Uterus (tissue), 4 donors: ENCODE results near the gene FAM47C. TPM values are rescaled to one million over a fixed set of nuclear protein-coding genes. Genes with fewer than 3 reads are reported as not detected.
"Not testable (repeated sequence)": the region's sequence is repeated elsewhere in the genome, so short reads cannot be mapped to it uniquely, and the experiment has no call there.

Experiments
- DNase-seq, 2 donors: peaks; one replicate each; pipeline ENCODE4 v3.0.0-alpha.2; 2019 to 2020
- H3K27ac ChIP-seq, 2 donors: fragments of 200-600 bp; sonication (generic); 1 replicate in 1 of 2; 2 replicates in 1 of 2; pipeline ENCODE4 v1.5.1; 2016 to 2018
- H3K27me3 ChIP-seq, 2 donors: fragments of 200-600 bp; sonication (generic); one replicate each; pipeline ENCODE4 v1.5.1; 2018 to 2019; ENCODE audit warnings: control low read depth in 1 of 2
- H3K36me3 ChIP-seq, 2 donors: fragments of 200-600 bp; sonication (generic); one replicate each; pipeline ENCODE4 v1.5.1; 2019; ENCODE audit warnings: control low read depth in 1 of 2
- H3K4me1 ChIP-seq, 2 donors: fragments of 200-600 bp; sonication (generic); one replicate each; pipeline ENCODE4 v1.5.1; 2018 to 2019; ENCODE audit warnings: control low read depth in 1 of 2
- H3K4me3 ChIP-seq, 2 donors: fragments of 200-600 bp; sonication (generic); 1 replicate in 1 of 2; 2 replicates in 1 of 2; pipeline ENCODE4 v1.5.1; 2018 to 2019; ENCODE audit warnings: mild to moderate bottlenecking in 1 of 2
- H3K9me3 ChIP-seq, 2 donors: fragments of 200-600 bp; sonication (generic); one replicate each; pipeline ENCODE4 v1.5.1; 2019; ENCODE audit warnings: control low read depth in 1 of 2
- POLR2A ChIP-seq, 2 donors: fragments of 450-650 bp; IDR thresholded peaks; one replicate each; pipeline ENCODE4 v1.6.1; 2016; ENCODE audit warnings: antibody characterized with exemption in 2 of 2, mild to moderate bottlenecking in 1 of 2, moderate library complexity in 1 of 2
- intact Hi-C: fragments of 100-400 bp; cut with DNase I; formaldehyde crosslinking; loops from one replicate; pipeline ENCODE4 v1.15.1; 2023; ENCODE audit warnings: low total_unique reads
- total RNA-seq, 4 donors: library from RNA; depleted of rRNA in 3 of 4; stranded (reverse); fragments of >200 nt in 3 of 4; gene quantifications; one replicate each; pipeline versions ENCODE4 v1.1.0 to v1.2.4, GENCODE V29; 2014 to 2023
- TF ChIP-seq, protein P1 (sequence below), 4 experiments: fragments of 200-600 bp in 2 of 4; fragments of 450-650 bp in 2 of 4; sonication (generic) in 2 of 4; IDR thresholded peaks; one replicate each; pipeline ENCODE4 v1.5.1; 2016 to 2019; ENCODE audit warnings: antibody characterized with exemption in 4 of 4, mild to moderate bottlenecking in 2 of 4, moderate library complexity in 1 of 4
- donor health status: DM: yes; HTN: yes; CAD: no.

The FAM47C gene
- total RNA-seq, 4 donors from 2014 or later = not detected

DNA sequence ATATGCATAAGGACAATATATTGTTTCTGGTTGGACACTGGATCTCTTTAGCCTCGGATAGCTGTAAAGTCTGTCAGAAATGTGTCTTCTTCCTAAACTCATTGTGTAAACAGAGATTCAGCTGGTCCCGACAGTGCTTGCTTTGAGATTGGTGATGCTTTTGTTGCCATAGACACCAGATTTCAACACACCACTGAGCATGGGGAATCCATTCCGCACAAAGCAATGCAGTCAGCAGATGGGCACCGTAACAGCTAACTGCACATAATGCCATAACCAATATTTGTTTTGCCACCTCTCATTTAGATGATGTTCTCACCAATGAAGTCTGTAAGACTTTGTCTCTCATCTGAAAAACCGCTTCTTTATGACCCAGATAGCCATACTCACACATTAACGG, 33.3 kb upstream of the FAM47C start:
- H3K36me3 ChIP-seq = no peaks in the 10 kb centered on the region
- intact Hi-C loops = no loop called here

DNA sequence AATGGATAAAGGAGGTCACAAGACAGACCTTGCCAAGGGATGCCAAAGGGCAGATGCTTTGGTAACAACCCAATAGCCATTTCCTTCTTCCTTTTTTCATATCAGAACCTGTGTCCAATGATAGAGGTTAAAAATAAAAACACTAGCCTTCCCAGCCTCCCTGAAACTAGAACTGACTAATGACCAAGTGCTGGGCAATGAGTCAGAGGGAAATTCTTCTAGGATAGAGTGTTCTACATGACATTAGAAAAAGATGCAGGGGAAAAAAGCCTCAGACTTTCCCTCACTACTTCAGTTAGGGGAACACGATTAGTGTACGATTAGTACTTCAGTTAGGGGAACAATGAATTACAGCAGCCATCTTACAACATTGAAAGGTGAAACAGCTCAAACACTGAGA, 29.3 kb upstream of the FAM47C start:
- H3K9me3 ChIP-seq = no peaks in the 10 kb centered on the region
- H3K36me3 ChIP-seq = no peaks in the 10 kb centered on the region
- TF ChIP-seq, protein P1, sequence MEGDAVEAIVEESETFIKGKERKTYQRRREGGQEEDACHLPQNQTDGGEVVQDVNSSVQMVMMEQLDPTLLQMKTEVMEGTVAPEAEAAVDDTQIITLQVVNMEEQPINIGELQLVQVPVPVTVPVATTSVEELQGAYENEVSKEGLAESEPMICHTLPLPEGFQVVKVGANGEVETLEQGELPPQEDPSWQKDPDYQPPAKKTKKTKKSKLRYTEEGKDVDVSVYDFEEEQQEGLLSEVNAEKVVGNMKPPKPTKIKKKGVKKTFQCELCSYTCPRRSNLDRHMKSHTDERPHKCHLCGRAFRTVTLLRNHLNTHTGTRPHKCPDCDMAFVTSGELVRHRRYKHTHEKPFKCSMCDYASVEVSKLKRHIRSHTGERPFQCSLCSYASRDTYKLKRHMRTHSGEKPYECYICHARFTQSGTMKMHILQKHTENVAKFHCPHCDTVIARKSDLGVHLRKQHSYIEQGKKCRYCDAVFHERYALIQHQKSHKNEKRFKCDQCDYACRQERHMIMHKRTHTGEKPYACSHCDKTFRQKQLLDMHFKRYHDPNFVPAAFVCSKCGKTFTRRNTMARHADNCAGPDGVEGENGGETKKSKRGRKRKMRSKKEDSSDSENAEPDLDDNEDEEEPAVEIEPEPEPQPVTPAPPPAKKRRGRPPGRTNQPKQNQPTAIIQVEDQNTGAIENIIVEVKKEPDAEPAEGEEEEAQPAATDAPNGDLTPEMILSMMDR (IDR thresholded peaks at IDR 0.05) = no peak
- no peak for TF ChIP-seq POLR2A (IDR thresholded peaks at IDR 0.05)
- no peak overlapping the region for H3K27ac ChIP-seq
- no peak for DNase-seq
- intact Hi-C loops = no loop called here
- H3K4me1 ChIP-seq = no peaks in the 10 kb centered on the region
- H3K4me3 ChIP-seq = no peak overlapping the region
- no peaks in the 10 kb centered on the region for H3K27me3 ChIP-seq

More for the DNA sequence above, 33.3 kb upstream of the FAM47C start:
- Histone ChIP-seq H3K27ac (no peak overlapping the region), H3K4me1 (no peaks in the 10 kb centered on the region), H3K27me3 (no peaks in the 10 kb centered on the region), H3K9me3 (no peaks in the 10 kb centered on the region), H3K4me3 (no peak overlapping the region)
- no peak for DNase-seq
- TF ChIP-seq, protein P1 (IDR thresholded peaks at IDR 0.05) = no peak
- no peak for TF ChIP-seq POLR2A (IDR thresholded peaks at IDR 0.05)

DNA sequence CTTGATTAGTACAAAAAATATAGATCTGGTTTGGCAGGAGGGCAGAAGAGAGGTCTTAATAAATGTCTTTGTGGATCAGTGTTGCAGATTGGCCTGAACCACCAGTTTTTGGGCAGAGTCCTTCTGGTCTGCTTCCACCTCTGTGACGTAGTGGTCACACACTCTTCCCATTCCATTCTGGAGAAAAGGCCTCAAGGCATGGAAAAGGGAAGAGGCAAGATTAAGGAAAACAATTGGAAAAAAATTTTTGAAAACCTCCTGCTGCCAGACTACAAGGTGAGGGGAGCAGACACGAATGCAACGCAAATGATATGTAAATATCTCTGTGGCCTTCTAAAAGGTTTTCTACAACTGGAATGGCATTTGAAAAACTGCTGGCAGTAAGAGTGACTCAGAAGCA, 24.3 kb upstream of the FAM47C start:
- H3K36me3 ChIP-seq = no peaks in the 10 kb centered on the region
- no peaks in the 10 kb centered on the region for H3K27me3 ChIP-seq
- TF ChIP-seq, protein P1 (IDR thresholded peaks at IDR 0.05) = no peak
- TF ChIP-seq POLR2A (IDR thresholded peaks at IDR 0.05) = no peak
- H3K4me3 ChIP-seq = no peak overlapping the region
- no peaks in the 10 kb centered on the region for H3K9me3 ChIP-seq
- no peak overlapping the region for H3K27ac ChIP-seq
- H3K4me1 ChIP-seq = no peaks in the 10 kb centered on the region
- intact Hi-C loops = no loop called here
- no peak for DNase-seq

DNA sequence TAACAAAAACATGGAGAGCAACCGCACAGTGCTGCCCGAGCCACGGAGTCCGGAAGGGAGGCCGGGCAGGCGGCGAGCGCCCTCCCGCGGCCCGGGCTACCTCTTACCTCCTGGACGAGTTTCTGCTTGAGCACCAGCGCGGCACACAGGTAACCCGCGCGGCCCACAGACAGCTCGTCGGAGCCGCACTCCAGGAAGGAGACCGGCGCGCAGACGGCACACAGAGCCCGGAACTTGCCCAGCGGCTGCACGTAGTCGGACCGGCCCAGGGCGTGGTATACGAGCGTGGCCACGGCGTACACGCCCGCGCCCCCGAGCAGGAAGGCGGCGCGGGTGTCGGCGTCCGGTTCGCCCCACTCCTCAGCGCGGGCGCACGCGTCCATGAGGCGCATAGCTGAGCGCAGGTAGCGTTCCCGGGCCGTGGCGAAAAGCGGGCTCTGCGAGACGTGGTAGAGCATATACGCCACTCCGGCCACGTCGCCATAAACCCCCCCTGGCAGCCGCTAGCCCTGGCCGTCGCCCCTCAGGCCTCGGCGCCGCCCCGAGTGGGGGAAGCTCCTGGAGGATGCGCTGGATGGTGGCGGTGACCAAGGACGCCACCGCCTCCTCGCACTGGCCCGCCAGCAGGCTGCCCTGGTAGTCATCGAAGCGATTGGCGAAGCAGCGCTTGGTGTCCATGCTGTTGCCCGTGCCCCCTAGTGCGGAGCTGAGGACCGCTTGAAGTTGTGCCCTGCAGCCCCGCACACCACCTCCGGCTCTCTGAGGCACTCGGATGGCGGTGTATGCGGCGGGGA, 22.6 kb upstream of the FAM47C start:
- H3K36me3 ChIP-seq, DNase-seq, H3K27me3 ChIP-seq, H3K9me3 ChIP-seq, H3K4me1 ChIP-seq, H3K27ac ChIP-seq, intact Hi-C loops, H3K4me3 ChIP-seq: not testable (repeated sequence)

DNA sequence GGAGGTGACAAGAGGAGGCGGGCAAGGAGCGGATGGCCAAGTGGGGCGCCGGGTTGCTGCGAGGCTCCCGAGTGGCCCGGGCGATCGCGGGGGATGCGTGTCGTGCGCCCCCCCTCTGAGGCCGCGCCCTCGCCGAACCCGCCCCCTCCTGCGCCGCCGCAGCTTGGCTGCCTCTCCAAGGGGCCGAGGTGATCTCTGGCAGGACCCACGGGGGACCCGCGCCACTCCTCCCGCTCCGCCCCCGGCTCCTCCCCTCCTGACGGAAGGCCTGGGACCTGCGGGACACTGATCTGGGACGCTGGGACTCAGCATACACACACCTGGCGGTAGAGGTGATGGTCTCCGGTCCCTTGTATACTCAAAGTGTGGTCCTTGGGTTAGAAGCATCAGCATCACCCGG, 21.9 kb upstream of the FAM47C start:
- Histone ChIP-seq H3K36me3 (no peaks in the 10 kb centered on the region), H3K9me3 (no peaks in the 10 kb centered on the region), H3K4me3 (no peak overlapping the region), H3K4me1 (no peaks in the 10 kb centered on the region), H3K27ac (no peak overlapping the region), H3K27me3 (no peaks in the 10 kb centered on the region)
- no peak for DNase-seq
- no peak for TF ChIP-seq POLR2A (IDR thresholded peaks at IDR 0.05)
- TF ChIP-seq, protein P1 (IDR thresholded peaks at IDR 0.05) = no peak
- intact Hi-C loops = no loop called here

DNA sequence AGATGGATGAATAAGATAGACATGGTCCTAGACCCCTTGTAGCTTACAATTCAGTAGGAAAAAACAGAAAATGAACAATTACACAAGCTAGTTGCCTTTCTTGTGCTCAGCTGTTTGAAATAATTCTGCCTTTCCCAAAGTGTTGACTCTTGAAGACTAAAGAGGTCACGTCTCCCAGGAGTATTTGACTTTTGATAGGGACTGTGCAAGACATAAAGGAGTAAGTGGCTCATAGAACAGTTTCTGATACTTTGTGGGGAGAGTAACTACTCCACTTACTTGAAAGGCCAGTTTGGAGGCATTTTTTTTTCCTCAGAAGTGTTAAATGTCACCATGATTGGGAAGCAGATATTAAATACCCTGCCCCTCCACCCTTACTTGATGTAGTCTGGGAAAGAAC, 21.0 kb upstream of the FAM47C start:
- intact Hi-C loops, H3K9me3 ChIP-seq, H3K4me3 ChIP-seq, H3K36me3 ChIP-seq, H3K27ac ChIP-seq, DNase-seq, H3K4me1 ChIP-seq, H3K27me3 ChIP-seq: not testable (repeated sequence)
